IPS DF 4.7 (cell line): ENCODE results near the gene PTBP3.
"Not testable (repeated sequence)": the region's sequence is repeated elsewhere in the genome, so short reads cannot be mapped to it uniquely, and the experiment has no call there.

Source experiments
- DNase-seq: peaks from one replicate; pipeline ENCODE4 v3.0.0-alpha.2; 2013; ENCODE audit warnings: low spot score; ENCODE audit errors: extremely low read depth

Gene PTBP3

GRCh38 chr9:112273876-112274275, 59.5 kb downstream of the PTBP3 start:
- DNase-seq = no peak

DNA sequence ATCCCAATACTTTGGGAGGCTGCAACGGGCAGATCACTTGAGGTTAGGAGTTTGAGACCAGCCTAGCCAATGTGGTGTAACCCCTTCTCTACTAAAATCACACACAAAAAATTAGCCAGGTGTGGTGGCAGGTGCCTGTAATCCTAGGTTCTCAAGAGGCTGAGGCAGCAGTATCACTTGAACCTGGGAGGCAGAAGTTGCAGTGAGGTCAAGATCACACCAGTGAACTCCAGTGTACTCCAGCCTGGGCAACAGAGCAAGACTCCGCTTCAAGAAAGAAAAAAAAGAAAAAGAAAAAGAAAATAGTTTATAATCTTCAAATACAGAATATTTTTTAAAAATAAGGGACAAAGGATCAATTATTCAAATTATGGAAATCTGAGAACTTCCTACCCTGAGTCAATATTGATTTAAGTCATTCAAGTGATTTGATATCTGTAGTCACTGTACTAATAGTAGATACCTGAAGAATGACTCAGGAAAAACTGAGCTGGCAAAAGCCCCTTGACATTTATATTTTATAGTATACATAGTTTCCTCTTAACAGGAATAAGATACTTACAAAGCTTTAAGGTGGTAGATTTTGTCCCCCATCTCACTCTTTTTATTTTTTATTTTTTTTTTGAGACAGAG, 61.8 kb downstream of the PTBP3 start:
- DNase-seq = no peak

GRCh38 chr9:112268413-112268812, 65.0 kb downstream of the PTBP3 start:
- no peak for DNase-seq

GRCh38 chr9:112267086-112267485, 66.3 kb downstream of the PTBP3 start:
- DNase-seq = not testable (repeated sequence)

DNA sequence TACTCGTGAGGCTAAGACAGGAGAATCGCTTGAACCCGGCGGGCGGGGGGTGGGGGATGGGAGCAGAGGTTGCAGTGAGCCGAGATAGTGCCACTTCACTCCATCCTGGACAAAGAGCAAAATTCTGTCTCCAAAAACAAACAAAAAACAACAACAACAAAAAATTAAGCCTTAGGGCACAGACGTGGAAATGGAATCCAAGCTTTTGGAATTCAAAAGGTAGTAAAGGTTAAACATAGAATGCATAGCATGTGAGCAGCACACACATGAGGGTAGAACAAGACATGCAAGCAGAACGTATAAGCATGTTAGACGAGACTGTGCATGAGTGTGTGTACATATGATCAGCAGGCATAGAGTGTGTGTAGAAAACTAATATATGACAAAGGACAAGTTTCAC, 68.0 kb downstream of the PTBP3 start:
- DNase-seq = no peak

GRCh38 chr9:112262577-112262976, 70.8 kb downstream of the PTBP3 start:
- DNase-seq = no peak

DNA sequence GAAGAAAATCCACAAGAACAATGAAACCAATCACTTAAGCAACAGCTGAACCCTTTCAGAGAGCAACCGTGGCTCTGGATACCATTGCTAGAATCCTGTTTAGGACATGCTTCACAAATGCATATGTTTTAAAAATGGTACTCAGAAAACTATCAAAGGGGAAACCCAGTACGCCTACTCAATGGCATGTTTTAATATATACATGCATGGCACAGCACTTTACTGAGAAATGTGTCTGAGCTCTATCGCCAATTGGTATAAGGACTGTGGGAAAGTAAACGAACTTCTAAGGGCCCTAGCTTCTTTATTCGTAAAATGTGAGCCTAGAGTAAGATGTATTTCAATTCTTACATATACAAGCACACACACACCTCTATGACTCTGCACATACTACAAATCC, 72.3 kb downstream of the PTBP3 start:
- DNase-seq = no peak

DNA sequence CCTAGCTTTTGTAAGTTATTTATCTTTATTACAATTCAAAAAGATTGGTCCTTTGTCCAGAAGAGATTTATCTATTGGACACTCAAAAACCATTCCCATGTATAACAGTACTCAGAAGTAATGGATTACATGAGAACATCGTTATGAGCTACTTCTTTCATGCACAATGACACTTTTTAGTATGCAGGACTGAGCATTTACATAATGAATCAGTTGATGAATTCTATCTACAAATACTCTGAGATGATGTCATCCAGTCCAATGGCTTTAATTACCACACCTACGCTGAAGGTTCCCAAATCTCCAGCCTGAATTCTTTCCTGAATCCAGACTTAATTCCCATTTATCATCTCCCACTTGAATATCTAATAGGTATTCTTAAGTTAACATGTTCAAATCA, 75.3 kb downstream of the PTBP3 start:
- DNase-seq = no peak

DNA sequence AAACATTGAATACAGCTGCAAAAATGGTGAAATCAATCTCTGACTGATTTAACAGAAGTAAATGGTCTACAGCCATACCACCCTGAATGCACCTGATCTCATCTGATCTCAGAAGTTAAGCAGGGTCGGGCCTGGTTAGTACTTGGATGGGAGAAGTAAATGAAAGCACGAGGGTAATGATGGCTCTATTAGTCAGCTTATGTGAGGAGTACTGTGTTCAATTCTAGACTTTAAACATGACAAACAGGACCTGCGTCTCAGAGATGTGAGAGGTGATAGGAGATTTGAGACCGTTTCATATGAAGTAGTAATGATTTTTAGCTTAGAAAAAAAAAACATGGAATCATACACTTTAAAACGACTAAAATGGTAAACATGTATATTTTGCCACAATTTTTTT, 81.2 kb downstream of the PTBP3 start:
- DNase-seq = no peak

- DNase-seq = no peak
These were observed 84.1 kb downstream of the PTBP3 start for GRCh38 chr9:112249277-112249676.

GRCh38 chr9:112248722-112249121, 84.7 kb downstream of the PTBP3 start:
- no peak for DNase-seq

GRCh38 chr9:112247090-112247489, 86.3 kb downstream of the PTBP3 start:
- DNase-seq = no peak

GRCh38 chr9:112245126-112245525, 88.3 kb downstream of the PTBP3 start:
- no peak for DNase-seq

- no peak for DNase-seq
These were observed 91.1 kb downstream of the PTBP3 start for GRCh38 chr9:112242147-112242804.

- DNase-seq = no peak
These were observed 91.9 kb downstream of the PTBP3 start for GRCh38 chr9:112241491-112241890.

DNA sequence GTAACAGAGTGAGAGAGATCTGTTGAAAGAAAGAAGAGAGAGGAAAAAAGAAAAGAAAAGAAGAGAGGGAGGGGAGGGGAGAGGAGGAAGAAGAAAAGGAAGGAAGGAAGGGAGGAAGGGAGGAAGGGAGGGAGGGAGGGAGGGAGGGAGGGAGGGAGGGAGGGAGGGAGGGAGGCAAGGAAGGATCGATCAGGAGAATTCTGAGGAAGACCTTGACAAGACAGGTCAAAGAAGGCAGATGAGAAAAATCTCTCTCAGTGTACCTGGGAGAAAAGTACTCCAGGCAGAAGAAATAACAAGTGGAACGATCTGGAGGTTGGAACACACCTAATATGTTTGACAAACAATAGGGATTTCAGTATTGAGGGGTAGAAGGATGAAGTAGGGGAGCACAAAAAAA, 93.7 kb downstream of the PTBP3 start:
- no peak for DNase-seq

DNA sequence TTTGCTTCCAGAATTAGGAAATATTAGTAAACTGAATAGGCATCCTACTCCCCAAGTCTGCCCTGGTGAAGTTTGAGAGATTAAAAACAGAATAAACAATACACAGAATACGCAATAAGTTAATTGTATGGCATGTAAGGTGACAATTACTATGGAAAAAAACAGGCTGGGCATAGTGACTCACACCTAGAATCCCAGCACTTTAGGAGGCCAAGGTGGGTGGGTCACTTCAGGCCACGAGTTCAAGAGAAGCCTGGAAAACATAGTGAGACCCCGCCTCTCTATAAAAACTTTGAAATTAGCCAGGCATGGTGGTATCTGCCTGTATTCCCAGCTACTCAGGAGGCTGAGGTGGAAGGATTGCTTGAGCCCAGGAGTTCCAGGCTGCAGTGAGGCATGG, 94.1 kb downstream of the PTBP3 start:
- DNase-seq = no peak

- no peak for DNase-seq
These were observed 98.6 kb downstream of the PTBP3 start for GRCh38 chr9:112234779-112235178.

DNA sequence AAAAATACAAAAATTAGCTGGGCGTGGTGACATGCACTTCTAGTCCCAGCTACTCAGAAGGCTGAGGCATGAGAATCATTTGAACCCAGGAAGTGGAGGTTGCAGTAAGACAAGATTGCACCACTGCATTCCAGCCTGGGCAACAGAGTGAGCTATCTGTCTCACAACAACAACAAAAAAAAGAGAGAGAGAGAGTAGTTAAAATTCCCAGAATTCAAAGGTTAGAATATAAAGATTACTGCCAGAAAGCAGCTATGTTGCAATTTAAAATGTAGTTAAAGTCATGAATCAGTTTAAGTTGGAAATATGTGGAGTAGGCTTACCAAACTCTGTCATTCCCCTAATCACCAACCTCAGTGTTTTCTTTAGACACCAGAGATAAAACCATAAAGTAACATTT, 99.7 kb downstream of the PTBP3 start:
- no peak for DNase-seq

- DNase-seq = no peak
These were observed 101.2 kb downstream of the PTBP3 start for GRCh38 chr9:112232233-112232632.

GRCh38 chr9:112226091-112226490, 107.3 kb downstream of the PTBP3 start:
- no peak for DNase-seq

DNA sequence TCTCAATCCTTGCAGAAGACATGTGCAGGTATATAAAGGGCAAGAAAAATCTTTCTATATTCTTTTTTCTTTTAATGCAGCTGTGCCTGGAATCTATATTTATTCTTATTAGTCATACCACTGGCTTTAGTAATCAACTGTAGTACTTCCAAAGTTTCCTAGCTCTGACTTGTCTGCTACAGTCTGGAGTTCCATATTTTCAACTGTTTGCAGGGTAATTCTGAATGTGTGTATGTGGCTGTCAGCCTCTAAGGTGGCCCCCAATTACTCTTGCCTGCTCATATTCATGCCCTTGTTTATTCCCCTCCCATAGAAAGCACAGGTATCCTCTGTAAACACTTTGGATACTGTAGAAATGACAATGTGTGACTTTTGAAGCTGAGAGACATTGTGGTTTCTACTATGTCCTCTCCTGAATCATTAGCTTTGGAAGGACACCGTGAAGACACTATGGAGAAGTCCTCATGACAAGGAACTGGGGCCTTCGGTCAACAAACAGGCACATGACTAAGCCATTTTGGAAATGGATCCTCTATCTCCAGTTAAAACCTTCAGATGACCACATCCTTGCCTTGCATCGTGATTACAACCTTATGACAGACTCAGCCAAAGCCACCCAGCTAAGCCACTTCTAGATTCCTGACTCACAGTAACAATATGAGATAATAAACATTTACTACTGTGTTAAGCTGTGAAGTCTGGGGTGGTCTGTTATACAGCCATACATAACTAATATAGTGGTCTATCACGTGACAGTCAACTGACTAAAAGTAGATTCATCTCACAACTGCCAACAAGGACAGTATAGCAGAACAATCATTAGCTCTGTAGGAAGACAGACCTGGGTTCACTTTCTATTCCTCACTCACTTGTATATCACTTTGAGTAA, 108.8 kb downstream of the PTBP3 start:
- no peak for DNase-seq
